Measurements from ENCODE around the gene UBA3.

The UBA3 gene

DNA sequence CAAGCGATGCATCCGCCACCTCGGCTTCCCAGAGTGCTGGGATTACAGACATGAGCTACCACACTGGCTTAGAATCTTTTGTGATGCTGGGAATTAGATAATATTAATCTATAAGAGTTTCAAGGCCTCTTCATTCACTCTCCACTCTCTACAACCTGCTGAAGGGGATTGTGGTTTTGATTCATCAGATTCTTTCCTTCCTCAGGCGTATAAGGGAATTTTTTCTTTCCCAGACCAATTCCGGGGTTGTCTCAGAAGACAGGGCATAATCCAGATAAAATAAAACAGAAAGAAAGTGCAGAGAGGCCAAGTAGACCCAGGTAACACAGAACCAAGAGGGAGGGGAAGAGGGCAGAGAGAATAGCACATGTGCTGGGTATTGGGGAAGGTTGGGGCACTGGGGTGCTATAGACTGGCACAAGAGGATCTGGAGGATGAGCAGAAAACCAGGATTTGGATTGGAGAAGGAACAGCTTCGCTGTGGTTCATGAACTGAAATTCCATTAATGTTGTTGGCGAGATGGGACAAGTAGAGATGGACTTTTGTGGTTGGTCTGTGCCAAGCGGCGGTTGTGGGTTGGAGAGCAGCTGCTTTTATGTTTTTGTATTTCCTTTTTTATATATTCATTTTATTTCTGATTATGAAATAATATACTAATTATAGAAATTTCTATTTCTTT lies 17.4 kb upstream of the UBA3 start:
- no peak for DNase-seq

DNA sequence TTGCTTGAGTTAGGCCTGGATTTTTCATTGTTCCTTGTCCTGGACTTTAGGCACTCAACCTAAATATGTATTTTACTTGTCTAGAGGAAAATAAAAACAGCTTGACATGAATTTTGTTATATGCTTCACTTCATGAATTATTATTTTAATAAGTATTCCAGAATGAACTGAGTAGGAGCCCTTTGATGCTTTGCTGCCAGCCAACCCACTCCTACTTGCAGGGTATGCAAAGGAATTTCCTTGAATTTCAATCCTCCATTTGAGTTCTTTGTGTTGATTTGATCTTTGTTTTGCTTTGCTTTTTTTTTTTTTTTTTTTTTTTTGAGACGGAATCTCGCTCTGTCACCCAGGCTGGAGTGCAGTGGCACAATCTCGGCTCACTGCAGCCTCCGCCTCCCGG lies 16.1 kb upstream of the UBA3 start:
- DNase-seq: no peak

DNA sequence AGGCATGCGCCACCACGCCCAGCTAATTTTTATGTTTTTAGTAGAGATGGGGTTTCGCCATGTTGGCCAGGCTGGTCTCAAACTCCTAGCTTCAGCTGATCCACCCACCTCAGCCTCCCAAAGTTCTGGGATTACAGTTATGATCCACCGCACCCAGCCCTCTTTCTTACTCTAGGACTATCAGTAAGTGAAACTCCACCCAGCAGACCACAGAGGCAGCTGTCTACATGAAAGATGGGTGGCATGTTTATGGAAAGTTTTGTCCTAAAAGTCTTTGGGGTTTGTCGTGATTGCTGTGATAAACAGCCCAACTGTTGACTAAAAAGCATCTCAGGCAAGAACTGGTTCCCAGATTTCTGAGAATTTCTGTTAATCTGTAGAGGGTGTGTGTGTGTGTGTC lies 15.5 kb upstream of the UBA3 start:
- DNase-seq: no peak

- DNase-seq: no peak
Measured at GRCh38 chr3:69094467-69095205, 14.5 kb upstream of the UBA3 start.

DNA sequence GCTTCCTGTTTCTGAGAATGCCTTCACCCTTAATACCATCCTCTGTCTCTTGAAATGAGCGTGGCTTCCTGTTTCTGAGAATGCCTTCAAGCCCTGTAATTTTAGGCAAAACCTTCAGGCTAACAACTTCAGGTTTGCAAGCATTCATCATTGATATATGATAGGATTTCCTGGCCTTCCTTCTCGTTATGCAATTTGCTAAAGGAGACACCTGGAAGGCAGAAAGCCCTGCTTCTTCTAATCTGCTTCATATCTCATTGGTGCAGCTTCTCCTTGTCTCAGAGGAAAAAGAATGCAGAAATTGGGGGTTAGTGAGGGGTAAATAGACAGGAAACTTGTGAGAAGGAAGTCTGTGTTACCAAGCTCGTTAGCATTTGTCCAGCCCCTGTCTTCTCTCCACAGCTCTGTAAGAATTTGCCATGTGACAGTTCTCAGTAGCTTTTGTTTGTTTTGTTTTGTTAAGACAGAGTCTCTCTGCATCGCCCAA lies 11.9 kb upstream of the UBA3 start:
- DNase-seq: no peak

DNA sequence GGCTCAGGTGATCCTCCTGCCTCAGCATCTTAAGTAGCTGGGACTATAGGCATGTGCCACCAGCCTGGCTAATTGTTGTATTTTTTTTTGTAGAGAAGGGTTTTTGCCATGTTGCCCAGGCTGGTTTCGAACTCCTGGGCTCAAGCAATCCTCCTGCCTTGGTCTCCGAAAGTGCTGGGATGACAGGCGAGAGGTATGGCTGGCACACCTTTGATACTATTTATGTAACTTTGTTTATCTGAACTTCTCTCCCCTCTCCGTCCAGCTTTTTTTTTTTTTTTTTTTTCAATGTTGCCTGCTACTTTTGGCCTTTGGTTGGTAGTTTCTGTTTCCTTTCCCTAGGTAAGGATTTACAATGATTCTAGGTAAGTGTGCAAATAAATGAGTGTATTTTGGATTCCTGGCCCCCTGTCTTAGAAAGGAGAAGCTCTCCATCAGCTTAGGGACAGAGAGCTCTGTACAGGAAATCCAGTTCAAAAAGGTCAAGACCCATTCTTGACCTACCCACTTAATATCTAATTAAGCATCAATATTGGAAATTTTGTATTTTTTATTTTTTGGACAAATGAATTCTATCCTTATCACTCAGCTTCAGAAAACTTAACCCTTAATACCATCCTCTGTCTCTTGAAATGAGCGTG lies 11.3 kb upstream of the UBA3 start:
- no peak for DNase-seq

GRCh38 chr3:69090021-69090420 lies 9.9 kb upstream of the UBA3 start:
- no peak for DNase-seq

GRCh38 chr3:69088063-69088462 lies 7.9 kb upstream of the UBA3 start:
- DNase-seq: no peak

DNA sequence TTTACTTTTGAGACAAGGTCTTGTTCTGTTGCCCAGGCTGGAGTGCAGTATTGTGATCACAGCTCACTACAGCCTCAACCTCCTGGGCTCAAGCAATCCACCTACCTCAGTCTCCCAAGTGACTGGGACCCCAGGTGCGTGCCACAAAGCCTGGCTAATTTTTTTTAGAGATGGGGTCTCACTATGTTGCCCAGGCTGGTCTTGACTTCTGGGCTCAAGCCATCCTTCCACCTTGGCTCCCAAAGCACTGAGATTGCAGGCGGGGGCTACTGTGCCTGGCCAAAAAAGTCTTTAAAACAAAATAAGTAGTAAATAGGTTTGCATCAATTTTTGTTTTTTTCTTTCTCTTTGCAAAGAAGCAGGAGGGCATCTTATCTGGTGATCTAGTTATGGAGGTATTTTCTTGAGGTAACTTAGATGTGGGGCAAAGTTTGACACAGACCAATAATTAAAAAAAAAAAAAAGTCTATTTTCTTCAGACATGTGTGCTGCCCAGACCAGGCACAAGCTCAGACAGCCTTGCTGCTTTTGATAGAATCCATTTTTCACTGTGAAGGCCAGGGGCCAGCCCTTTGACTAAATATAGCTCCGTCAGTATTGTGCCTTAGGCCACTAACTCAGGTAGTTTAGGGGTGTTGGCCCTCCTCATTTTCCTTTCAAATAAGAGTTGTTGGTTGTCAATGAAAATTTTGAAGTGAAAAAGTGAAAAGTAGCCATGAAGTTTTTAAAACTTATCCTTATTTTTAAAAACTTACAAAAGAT lies 7.0 kb upstream of the UBA3 start:
- DNase-seq: no peak

GRCh38 chr3:69085833-69086722 lies 5.9 kb upstream of the UBA3 start:
- peak; percentile 16 for DNase-seq

- DNase-seq: no peak
Measured at GRCh38 chr3:69085168-69085832, 5.1 kb upstream of the UBA3 start.

- DNase-seq: peak; percentile 56
Measured at GRCh38 chr3:69084326-69085167, 4.4 kb upstream of the UBA3 start, which contains the start of gene ARL6IP5. TSS of gene ARL6IP5 (plus strand) at chr3:69084937. CDS start at chr3:69085048, 111 bp downstream.

DNA sequence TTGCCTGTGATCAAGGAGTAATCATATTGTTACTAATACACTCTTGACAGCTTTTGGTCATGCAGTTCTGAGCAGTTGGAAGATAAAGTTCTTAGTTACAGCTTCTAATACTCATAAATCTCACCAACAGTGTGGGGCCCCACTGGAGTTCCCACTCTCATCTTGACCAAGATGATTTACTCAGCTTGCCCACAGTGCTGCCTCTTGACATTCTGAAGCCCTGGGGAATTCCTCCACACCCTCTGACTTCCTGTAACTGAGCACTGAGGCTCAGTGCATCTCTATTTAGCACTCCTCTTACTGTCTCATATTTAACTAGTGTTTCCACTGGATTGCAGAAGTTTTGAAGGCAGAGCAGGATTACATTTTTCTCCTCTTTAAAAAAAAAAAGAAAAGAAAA lies 2.6 kb upstream of the UBA3 start:
- no peak for DNase-seq

GRCh38 chr3:69082361-69082760 lies 2.2 kb upstream of the UBA3 start:
- no peak for DNase-seq

- no peak for DNase-seq
Measured at GRCh38 chr3:69081583-69082262, 1.6 kb upstream of the UBA3 start.

DNA sequence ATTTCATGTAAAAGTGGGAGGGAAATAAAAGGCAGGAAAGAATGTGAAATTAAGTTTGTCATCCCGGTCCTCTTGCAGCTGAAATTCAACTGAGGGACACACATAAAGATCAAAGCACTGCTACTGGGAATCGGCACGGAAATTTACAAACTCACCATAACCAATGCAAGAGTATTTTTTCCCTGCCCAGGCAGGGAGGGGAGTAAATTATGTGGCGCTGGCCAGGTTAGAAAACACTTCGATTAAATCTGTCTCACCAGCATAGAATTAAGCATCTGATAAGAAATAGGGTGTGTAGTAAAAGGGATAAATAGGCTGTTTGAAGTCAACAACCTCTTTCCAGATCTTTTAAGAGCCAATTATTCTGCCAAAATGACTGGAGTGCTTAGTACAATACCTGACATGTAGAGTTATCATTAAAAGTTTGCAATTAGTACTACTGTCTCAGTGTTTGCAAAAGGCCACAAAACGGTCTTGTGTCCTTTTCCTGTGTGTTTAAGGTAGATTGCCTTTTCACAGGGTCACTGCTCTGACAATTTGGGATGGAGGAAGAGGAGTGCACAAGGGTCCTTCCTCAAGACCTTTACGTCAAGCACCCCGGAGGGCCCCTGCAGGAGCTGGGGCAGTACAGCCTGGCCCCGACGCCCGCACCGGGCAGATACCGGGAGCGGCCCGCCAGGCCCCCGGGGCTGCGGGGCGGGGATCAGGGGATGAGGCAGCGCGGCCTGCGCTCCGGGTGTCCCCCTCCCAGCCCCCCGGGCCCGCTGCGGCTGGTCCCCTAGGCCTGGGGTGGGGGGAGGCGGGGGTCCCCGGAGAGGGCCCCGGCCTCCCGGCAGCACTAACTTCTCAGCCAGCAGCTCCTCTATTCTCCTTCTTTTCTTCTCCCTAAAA lies 651 bp downstream of the UBA3 start:
- DNase-seq: no peak

DNA sequence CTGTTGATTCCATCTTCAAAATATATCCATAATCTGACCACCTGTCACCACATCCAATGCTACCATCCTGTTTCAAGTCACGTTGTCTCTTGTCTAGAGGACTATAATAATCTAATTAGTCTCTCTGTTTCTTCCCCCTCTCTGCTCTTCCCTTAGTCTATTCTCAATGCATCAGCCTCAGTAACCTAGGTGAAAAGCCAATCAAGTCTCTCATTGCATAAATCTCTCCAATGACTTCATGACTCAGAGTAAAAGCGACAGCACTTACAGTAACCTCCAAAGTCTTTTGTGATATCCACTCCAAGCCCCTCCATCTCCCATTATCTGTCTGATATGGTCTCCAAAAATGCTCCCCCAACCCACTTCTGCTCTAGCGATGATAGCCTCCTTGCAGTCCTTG lies 7.2 kb downstream of the UBA3 start:
- no peak for DNase-seq

- no peak for DNase-seq
Measured at GRCh38 chr3:69066121-69066520, 14.0 kb downstream of the UBA3 start.
